ENCODE results near the gene ZNF92. TPM values are rescaled to one million over a fixed set of nuclear protein-coding genes. Genes with fewer than 3 reads are reported as not detected.

ZNF92 gene
- total and polyA plus RNA-seq, 2 of the 13 experiments (the other 11 are each of a cell fraction or from before 2014, with no cell fraction given): 4.0 to 13.2 TPM

DNA sequence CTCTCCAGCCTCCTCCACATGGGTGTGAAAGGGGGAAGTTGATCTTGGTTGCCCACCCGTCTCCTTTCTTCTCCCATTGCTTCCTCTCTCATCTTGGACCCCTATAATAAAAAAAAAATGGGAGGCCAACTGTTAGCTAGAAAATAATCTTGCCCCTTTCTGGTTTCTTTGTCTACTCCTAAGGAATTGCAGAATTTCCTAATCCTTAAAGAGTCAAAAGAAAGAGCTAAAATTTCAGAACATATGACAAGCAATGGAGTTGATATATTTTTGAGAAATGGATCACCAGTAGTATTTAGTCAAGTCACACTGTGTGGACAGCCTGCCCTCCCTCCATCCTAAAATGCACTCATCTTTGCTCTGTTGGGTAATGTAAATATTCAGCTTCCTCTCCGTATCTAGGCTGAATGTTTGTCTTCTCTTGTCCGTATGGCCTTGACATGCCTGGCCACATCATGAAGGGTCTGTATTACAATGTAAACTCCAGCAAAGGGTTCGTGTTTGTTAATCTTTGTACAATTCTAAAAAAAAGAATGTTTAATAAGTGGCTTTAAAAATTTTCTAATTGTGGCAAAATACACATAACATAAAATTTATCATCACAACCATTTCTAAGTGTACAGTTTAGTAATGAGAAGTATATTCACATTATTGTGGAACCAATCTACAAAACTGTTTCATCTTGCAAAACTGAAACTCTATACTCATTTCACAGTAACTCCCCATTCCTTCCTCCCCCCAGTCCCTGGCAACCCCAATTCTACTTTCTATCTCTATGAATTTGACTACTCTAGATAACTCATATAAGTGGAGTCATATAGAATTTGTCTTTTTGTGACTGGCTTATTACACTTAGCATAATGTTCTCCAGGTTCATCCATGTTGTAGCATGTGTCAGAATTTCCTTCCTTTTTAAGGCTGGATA lies 71.5 kb downstream of the ZNF92 start (continued):
- TF ChIP-seq, protein P1, sequence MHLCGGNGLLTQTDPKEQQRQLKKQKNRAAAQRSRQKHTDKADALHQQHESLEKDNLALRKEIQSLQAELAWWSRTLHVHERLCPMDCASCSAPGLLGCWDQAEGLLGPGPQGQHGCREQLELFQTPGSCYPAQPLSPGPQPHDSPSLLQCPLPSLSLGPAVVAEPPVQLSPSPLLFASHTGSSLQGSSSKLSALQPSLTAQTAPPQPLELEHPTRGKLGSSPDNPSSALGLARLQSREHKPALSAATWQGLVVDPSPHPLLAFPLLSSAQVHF (CRISPR knock-in tag; IDR thresholded peaks at IDR 0.05): no peak
- TF ChIP-seq HCFC1 (IDR thresholded peaks at IDR 0.05; ENCODE audit: low read depth, low read length): no peak
- no peak for TF ChIP-seq MYC (CRISPR knock-in tag; IDR thresholded peaks at IDR 0.05; ENCODE audit: borderline replicate concordance)
- TF ChIP-seq MED13 (CRISPR knock-in tag; IDR thresholded peaks at IDR 0.05): peak; percentile 97
- TF ChIP-seq RFX5 (IDR thresholded peaks at IDR 0.05; ENCODE audit: low read depth, low read length): no peak
- TF ChIP-seq, protein P2, sequence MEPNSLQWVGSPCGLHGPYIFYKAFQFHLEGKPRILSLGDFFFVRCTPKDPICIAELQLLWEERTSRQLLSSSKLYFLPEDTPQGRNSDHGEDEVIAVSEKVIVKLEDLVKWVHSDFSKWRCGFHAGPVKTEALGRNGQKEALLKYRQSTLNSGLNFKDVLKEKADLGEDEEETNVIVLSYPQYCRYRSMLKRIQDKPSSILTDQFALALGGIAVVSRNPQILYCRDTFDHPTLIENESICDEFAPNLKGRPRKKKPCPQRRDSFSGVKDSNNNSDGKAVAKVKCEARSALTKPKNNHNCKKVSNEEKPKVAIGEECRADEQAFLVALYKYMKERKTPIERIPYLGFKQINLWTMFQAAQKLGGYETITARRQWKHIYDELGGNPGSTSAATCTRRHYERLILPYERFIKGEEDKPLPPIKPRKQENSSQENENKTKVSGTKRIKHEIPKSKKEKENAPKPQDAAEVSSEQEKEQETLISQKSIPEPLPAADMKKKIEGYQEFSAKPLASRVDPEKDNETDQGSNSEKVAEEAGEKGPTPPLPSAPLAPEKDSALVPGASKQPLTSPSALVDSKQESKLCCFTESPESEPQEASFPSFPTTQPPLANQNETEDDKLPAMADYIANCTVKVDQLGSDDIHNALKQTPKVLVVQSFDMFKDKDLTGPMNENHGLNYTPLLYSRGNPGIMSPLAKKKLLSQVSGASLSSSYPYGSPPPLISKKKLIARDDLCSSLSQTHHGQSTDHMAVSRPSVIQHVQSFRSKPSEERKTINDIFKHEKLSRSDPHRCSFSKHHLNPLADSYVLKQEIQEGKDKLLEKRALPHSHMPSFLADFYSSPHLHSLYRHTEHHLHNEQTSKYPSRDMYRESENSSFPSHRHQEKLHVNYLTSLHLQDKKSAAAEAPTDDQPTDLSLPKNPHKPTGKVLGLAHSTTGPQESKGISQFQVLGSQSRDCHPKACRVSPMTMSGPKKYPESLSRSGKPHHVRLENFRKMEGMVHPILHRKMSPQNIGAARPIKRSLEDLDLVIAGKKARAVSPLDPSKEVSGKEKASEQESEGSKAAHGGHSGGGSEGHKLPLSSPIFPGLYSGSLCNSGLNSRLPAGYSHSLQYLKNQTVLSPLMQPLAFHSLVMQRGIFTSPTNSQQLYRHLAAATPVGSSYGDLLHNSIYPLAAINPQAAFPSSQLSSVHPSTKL (CRISPR knock-in tag; IDR thresholded peaks at IDR 0.05): peak; percentile 98
- TF ChIP-seq YY1 (IDR thresholded peaks at IDR 0.05; ENCODE audit: insufficient read depth, insufficient replicate concordance, low read depth, low read length): peak; percentile 21
- TF ChIP-seq EZH2 (conservative IDR thresholded peaks at IDR 0.05; ENCODE audit: low read depth, low read length): no peak
- TF ChIP-seq PPARG (CRISPR knock-in tag; conservative IDR thresholded peaks at IDR 0.05): peak; percentile 88
- TF ChIP-seq HOXD1 (CRISPR knock-in tag; IDR thresholded peaks at IDR 0.05): peak; percentile 84
- TF ChIP-seq, protein P3, sequence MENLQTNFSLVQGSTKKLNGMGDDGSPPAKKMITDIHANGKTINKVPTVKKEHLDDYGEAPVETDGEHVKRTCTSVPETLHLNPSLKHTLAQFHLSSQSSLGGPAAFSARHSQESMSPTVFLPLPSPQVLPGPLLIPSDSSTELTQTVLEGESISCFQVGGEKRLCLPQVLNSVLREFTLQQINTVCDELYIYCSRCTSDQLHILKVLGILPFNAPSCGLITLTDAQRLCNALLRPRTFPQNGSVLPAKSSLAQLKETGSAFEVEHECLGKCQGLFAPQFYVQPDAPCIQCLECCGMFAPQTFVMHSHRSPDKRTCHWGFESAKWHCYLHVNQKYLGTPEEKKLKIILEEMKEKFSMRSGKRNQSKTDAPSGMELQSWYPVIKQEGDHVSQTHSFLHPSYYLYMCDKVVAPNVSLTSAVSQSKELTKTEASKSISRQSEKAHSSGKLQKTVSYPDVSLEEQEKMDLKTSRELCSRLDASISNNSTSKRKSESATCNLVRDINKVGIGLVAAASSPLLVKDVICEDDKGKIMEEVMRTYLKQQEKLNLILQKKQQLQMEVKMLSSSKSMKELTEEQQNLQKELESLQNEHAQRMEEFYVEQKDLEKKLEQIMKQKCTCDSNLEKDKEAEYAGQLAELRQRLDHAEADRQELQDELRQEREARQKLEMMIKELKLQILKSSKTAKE (CRISPR knock-in tag; IDR thresholded peaks at IDR 0.05; ENCODE audit: borderline replicate concordance): peak; percentile 75; the same call in 1 of the 2 replicates
- no peak for TF ChIP-seq ZNF224 (CRISPR knock-in tag; IDR thresholded peaks at IDR 0.05)
- TF ChIP-seq TGIF2 (CRISPR knock-in tag; IDR thresholded peaks at IDR 0.05): peak; percentile 65
- TF ChIP-seq ZMYM4 (CRISPR knock-in tag; IDR thresholded peaks at IDR 0.05): peak; percentile 91
- TF ChIP-seq ZMAT3 (CRISPR knock-in tag; conservative IDR thresholded peaks at IDR 0.05): 0 out of 2 replicates have a peak, but pooled peaks have one; percentile 33
- TF ChIP-seq, protein P4, sequence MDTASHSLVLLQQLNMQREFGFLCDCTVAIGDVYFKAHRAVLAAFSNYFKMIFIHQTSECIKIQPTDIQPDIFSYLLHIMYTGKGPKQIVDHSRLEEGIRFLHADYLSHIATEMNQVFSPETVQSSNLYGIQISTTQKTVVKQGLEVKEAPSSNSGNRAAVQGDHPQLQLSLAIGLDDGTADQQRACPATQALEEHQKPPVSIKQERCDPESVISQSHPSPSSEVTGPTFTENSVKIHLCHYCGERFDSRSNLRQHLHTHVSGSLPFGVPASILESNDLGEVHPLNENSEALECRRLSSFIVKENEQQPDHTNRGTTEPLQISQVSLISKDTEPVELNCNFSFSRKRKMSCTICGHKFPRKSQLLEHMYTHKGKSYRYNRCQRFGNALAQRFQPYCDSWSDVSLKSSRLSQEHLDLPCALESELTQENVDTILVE (CRISPR knock-in tag; IDR thresholded peaks at IDR 0.05): no peak
